ENCODE results near the gene UNC5B. TPM values are rescaled to one million over a fixed set of nuclear protein-coding genes. Genes with fewer than 3 reads are reported as not detected.

The UNC5B gene
- total RNA-seq, 1 experiment from 2014 or later: 80.5 TPM

DNA sequence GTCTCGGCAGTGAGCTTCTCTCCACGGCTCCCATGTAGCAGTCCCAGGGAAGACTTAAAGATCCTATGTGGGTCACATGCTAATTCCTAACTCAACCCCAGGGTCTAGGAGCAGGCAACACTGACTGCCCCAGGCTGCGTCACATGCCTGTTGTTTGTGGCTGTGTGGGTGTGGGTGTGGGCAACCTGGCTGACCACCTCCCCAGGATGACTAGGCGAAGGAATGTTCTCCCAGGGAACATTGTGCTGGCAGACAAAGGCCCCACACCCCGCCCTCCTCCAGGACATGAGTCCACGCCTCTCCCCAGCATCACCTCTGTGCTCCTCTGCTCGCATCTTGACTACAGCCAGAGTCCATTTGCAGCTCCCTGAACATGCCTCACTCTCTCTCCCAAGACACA lies 137.0 kb downstream of the UNC5B start:
- H3K9me3 Mint-ChIP-seq (ENCODE audit: unreplicated experiment): no peaks in the 10 kb centered on the region
- TF ChIP-seq, protein P1, sequence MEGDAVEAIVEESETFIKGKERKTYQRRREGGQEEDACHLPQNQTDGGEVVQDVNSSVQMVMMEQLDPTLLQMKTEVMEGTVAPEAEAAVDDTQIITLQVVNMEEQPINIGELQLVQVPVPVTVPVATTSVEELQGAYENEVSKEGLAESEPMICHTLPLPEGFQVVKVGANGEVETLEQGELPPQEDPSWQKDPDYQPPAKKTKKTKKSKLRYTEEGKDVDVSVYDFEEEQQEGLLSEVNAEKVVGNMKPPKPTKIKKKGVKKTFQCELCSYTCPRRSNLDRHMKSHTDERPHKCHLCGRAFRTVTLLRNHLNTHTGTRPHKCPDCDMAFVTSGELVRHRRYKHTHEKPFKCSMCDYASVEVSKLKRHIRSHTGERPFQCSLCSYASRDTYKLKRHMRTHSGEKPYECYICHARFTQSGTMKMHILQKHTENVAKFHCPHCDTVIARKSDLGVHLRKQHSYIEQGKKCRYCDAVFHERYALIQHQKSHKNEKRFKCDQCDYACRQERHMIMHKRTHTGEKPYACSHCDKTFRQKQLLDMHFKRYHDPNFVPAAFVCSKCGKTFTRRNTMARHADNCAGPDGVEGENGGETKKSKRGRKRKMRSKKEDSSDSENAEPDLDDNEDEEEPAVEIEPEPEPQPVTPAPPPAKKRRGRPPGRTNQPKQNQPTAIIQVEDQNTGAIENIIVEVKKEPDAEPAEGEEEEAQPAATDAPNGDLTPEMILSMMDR (IDR thresholded peaks at IDR 0.05; ENCODE audit: unreplicated experiment): no peak
- peak; percentile 73 for DNase-seq (ENCODE audit: unreplicated experiment)
- no peaks in the 10 kb centered on the region for H3K36me3 Mint-ChIP-seq (ENCODE audit: insufficient read depth, unreplicated experiment)
- intact Hi-C loops (cut with micrococcal nuclease): loop anchor here (1.0 kb wide), 1 partner anchor 15 kb away; no protein-coding TSS in a partner anchor
- peaks cover 25% of the 10 kb centered on the region for H3K4me1 Mint-ChIP-seq (ENCODE audit: insufficient read depth, unreplicated experiment)
- H3K4me3 Mint-ChIP-seq (ENCODE audit: unreplicated experiment): peak overlapping the region; percentile 13
- ChIA-PET CTCF (interaction anchor here (0.5 to 7.9 kb wide), 10 partner anchors 12 to 303 kb away, joined by 3 to 51 read pairs (median 3); partner anchors contain the start of gene SLC29A3), POLR2A (interaction anchor here (0.6 to 3.7 kb wide), 12 partner anchors 10 to 214 kb away, joined by 3 to 23 read pairs (median 7); no protein-coding TSS in a partner anchor)
- no peaks in the 10 kb centered on the region for H3K27me3 Mint-ChIP-seq (ENCODE audit: insufficient read depth, unreplicated experiment)
- peak overlapping the region; percentile 82 for H3K27ac Mint-ChIP-seq (ENCODE audit: low read depth, unreplicated experiment)
- BruUV-seq (replicated peaks): no TSS peak

DNA sequence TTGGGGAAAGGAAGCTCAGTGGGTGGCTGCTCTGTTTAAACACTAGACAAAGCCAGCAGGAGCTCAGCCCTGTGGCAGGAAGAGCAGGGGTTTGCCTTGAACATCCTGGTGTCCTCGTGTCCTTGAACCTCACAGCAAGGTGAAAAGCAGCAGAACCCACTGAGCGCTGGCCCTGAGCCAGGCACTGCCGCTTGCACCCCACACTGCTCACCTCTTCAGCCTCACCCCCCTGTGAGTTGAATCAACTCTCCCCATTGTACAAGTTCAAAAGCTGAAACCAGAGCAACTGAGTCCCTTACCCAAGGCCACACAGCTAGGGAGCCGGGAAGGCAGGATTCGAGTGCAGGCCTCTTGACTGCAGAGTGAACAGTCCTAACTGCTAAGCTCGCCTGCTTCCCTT lies 138.7 kb downstream of the UNC5B start:
- intact Hi-C loops (cut with micrococcal nuclease): no loop called here
- ChIA-PET POLR2A (interaction anchor here (2.8 to 3.7 kb wide), 3 partner anchors 8 to 13 kb away, joined by 17 to 23 read pairs (median 22); no protein-coding TSS in a partner anchor), CTCF (interaction anchor here (0.6 to 7.9 kb wide), 8 partner anchors 13 to 802 kb away, joined by 3 to 51 read pairs (median 3); partner anchors contain the start of gene SLC29A3)
- no peak overlapping the region for H3K4me3 Mint-ChIP-seq (ENCODE audit: unreplicated experiment)
- TF ChIP-seq, protein P1 (IDR thresholded peaks at IDR 0.05; ENCODE audit: unreplicated experiment): no peak
- no peak for DNase-seq (ENCODE audit: unreplicated experiment)
- no TSS peak for BruUV-seq (replicated peaks)
- no peaks in the 10 kb centered on the region for H3K36me3 Mint-ChIP-seq (ENCODE audit: insufficient read depth, unreplicated experiment)
- peaks cover 25% of the 10 kb centered on the region for H3K4me1 Mint-ChIP-seq (ENCODE audit: insufficient read depth, unreplicated experiment)
- no peaks in the 10 kb centered on the region for H3K9me3 Mint-ChIP-seq (ENCODE audit: unreplicated experiment)
- no peak overlapping the region for H3K27ac Mint-ChIP-seq (ENCODE audit: low read depth, unreplicated experiment)
- no peaks in the 10 kb centered on the region for H3K27me3 Mint-ChIP-seq (ENCODE audit: insufficient read depth, unreplicated experiment)

DNA sequence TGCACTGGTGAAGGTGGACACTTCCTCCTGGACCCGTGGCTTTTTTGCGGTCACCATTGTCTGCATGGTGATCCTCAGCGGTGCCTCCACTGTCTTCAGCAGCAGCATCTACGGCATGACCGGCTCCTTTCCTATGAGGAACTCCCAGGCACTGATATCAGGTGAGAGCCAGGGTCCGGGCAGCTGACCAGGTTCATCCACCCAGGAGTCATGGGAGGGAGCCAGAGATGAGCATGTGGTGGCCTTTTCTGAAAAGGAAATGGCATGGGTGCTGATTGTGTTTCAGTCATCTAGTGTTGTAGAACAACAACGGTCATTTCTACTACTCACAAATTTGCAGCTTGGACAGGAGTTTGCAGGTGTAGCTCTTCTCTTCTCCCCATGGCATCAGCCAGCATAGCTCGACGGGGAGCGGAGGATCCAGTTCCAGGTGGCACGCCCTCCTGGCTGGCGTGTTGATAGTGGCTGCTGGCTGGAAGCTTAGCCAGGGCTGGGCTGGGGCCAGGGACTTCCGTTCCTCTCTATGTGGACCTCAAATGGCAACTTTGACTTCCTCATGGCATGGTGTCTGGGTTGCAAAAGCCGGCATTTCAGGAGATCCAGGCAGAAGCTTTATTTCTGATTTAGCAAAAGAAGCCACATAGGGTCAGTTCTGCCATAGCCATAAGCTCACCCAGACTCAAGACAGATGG lies 139.4 kb downstream of the UNC5B start:
- Mint-ChIP-seq H3K9me3 (ENCODE audit: unreplicated experiment) (no peaks in the 10 kb centered on the region), H3K27ac (ENCODE audit: low read depth, unreplicated experiment) (no peak overlapping the region), H3K36me3 (ENCODE audit: insufficient read depth, unreplicated experiment) (no peaks in the 10 kb centered on the region), H3K27me3 (ENCODE audit: insufficient read depth, unreplicated experiment) (no peaks in the 10 kb centered on the region), H3K4me1 (ENCODE audit: insufficient read depth, unreplicated experiment) (peaks cover 25% of the 10 kb centered on the region), H3K4me3 (ENCODE audit: unreplicated experiment) (no peak overlapping the region)
- ChIA-PET POLR2A (interaction anchor here (0.9 to 3.7 kb wide), 5 partner anchors 9 to 21 kb away, joined by 3 to 23 read pairs (median 4); no protein-coding TSS in a partner anchor), CTCF (interaction anchor here (0.6 to 7.9 kb wide), 4 partner anchors 12 to 78 kb away, joined by 3 to 51 read pairs (median 4); partner anchors contain the start of gene SLC29A3)
- DNase-seq (ENCODE audit: unreplicated experiment): no peak
- no TSS peak for BruUV-seq (replicated peaks)
- TF ChIP-seq, protein P1 (IDR thresholded peaks at IDR 0.05; ENCODE audit: unreplicated experiment): no peak
- intact Hi-C loops (cut with micrococcal nuclease): no loop called here

Other genes starting within 250 kb of the UNC5B start
- 3.6 and 4.0 TPM in 2 replicates for gene SLC29A3, start 106.7 kb downstream of the UNC5B start, total RNA-seq (2022)
- gene CDH23, start 184.3 kb downstream of the UNC5B start, total RNA-seq (2022): 0.02 and 0.07 TPM in 2 replicates

Measured in MCF 10A (cell line).